Daoy (cell line): ENCODE measurements around the gene TNK2. TPM values are rescaled to one million over a fixed set of nuclear protein-coding genes. Genes with fewer than 3 reads are reported as not detected.
"Not testable (repeated sequence)": the region's sequence is repeated elsewhere in the genome, so short reads cannot be mapped to it uniquely, and the experiment has no call there.

Source experiments
- DNase-seq: peaks from one replicate; pipeline ENCODE4 v3.0.0-alpha.2; 2015; ENCODE audit warnings: low read depth
- total RNA-seq: library from RNA; depleted of rRNA; stranded (reverse); fragments of >200 nt; shearing (Covaris generic); gene quantifications from 2 replicates; pipeline ENCODE4 v1.2.3, GENCODE V29; 2014

The TNK2 gene
- total RNA-seq, 1 experiment from 2014 or later, result 8.8 TPM

DNA sequence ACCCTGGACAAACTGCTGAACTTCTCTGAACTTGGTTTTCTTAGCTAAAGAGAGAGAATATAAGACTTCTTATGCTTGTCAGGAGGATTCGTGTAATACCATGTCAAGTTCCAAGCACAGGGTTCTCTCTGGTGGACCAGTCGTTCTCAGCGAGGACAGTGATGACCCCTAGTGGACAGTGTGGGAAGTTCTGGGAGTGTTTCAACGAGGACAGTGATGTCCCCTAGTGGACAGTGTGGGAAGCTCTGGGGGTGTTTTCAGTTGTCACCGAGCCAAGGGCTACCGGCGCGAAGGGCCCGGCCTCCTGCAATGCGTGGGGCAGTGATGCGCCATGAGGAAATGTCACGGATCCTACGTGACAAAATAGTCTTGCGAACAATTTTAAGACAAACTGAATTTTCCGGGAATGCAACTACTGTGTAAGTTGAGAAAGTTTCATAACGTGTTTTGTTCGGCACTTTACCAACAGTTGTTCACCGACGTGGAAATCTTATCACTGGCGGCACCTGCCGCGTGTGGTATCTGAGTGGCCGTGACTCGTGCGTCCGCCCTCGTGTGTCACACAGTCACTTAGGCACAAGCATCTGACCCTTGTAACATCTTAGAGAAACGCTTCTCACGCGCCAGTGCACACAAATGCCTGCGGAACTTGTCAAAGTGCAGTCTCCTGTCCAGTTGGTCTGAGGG, 57.4 kb downstream of the TNK2 start:
- DNase-seq, result peak; percentile 87

GRCh38 chr3:195849322-195850074, 58.9 kb downstream of the TNK2 start:
- peak; percentile 72 for DNase-seq

- peak; percentile 66 for DNase-seq
These were observed 61.0 kb downstream of the TNK2 start for GRCh38 chr3:195847055-195847950.

GRCh38 chr3:195845483-195845882, 62.9 kb downstream of the TNK2 start:
- no peak for DNase-seq

DNA sequence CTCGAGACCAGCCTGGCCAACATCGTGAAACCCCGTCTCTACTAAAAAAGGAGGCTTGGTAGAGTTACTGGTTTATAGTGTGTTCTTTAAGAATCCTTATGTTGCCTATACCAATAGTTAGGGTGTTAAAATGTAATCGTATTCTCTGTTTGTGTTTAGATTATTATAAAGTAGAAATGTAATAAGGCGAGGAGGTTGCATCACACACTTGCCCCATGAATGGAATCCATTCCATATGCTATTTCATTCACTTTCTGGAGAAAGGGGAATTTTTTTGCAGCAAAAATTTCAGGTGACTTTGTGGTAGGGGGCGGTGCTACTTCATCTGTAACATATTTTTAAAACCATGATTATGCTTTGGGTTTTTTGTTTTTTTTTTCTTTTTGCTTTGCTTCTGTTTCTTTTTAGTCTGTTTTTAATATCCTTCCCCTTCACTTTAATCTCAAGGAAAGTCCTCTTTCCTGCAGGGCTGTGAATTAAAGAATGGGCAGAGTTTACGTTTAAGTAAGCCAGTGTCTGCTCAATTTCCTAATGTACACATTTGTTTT, 63.6 kb downstream of the TNK2 start:
- no peak for DNase-seq

- no peak for DNase-seq
These were observed 68.9 kb downstream of the TNK2 start for GRCh38 chr3:195839260-195840010.

DNA sequence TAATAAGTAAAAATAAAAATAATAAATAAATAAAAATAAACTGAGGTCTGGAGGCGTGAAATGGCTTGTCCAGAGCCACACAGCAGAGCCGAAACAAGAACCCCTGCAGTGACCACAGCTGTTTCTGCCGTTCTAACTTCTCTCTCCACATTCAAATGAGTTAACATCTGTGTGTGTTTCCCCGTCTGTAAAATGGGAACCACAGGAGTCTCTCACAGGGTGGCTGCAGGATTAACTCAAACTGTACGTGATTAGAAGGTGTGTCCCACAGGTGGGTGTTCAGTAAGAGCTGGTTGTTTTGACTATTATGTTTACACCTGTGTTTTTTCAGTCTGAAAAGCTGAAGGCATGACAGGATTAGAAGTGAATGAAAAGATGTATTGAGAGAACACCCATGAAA, 69.6 kb downstream of the TNK2 start:
- DNase-seq, result no peak

GRCh38 chr3:195836476-195837135, 71.7 kb downstream of the TNK2 start:
- no peak for DNase-seq

- no peak for DNase-seq
These were observed 72.6 kb downstream of the TNK2 start for GRCh38 chr3:195835791-195836190.

- no peak for DNase-seq
These were observed 73.4 kb downstream of the TNK2 start for GRCh38 chr3:195834675-195835583.

DNA sequence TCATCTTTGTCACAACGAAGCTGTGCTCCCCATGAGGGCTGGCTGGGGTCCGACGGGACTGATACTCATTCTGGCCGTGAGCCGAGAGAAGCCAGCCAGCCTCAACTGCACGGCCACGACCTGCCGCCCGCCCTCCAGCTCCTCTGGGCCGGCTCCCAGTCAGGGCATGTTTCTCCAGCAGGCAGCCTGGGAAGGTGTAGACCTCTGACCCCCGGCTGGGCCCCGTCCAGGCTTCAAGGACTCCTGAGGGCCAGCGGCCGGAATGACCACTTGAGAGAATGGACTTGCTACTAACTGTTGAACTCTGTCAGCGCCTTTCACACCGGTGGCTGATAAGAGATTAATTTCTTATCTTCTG, 78.5 kb downstream of the TNK2 start:
- DNase-seq, result no peak

- DNase-seq, result no peak
These were observed 79.6 kb downstream of the TNK2 start for GRCh38 chr3:195828762-195829161.

DNA sequence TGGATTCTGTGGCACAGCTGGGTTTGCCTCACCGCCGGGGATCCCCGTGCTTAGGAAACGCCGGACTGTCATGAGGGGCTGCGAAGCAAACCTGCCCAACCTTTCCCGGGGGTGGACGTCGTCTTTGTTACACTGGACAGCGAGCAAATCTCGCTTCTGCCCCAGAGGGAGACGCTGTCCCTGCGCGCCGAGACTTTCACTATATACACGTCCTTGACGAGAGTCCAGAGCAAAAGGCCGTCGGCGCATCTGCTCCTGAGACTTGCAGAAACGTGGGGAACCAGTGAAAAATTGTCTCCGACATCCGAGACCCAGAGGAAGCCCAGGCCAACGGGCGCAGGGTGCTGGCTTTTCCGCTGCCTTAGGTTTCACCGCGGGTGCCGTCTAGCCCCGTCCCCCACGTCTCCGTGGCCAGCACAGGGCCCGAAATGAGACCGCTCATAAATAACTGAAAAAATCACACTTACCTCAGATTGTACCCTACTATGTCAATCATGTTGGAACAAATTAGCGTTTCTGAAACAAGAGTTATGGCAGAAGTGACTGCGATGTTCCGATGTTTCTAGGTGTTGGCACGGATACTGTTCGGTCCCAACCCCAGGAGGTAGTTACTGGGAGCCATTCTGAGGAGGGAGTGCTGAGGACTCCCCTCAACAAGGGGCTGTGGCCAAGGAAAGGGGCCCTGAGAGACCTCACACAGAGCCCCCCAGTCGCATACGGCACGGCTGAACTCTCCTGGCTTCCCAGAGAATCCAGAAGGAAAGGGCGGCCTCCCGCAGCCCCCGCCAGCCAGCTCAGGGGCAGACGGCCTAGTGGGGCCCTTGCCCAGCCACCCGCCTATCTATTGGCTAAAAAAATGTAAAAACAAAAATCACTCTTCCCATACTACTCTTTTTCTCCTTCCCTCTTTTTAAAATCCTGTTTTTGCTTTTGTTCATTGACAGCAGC, 82.2 kb downstream of the TNK2 start:
- DNase-seq, result no peak

- no peak for DNase-seq
These were observed 83.2 kb downstream of the TNK2 start for GRCh38 chr3:195825191-195825588.

GRCh38 chr3:195824425-195825190, 83.7 kb downstream of the TNK2 start:
- not testable (repeated sequence) for DNase-seq

GRCh38 chr3:195823999-195824398, 84.4 kb downstream of the TNK2 start:
- DNase-seq, result peak; percentile 55

DNA sequence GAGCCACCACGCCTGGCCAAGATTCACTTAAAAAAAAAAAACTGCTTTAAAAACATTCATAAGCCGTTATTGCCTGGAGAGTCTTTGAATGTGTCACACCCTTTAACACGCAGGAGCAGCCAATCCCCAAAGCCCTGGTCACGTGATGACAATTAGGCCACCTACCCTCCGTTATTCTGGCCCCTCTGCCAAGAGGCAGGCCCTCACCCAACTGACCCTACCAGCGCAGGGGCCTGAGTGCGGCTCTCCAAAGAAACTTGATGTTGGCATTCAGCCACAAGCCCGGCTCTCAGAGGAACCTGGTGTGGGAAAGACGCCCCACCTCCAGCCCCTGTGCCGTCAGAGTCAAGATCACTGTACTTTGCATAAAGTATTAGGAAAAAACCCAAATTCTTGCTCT, 85.1 kb downstream of the TNK2 start:
- DNase-seq, result peak; percentile 38
